A673 (cell line): ENCODE measurements around the gene KCNIP2. TPM values are rescaled to one million over a fixed set of nuclear protein-coding genes. Genes with fewer than 3 reads are reported as not detected.

Source experiments
- BruUV-seq: library from RNA; stranded (reverse); fragments of 400-500 nt; replicated peaks from 2 replicates; lab custom pipeline; 2021; lab: Mats Ljungman, UMichigan
- CTCF ChIA-PET: fragments of 300-600 bp; sonication (Branson Sonifier 250); formaldehyde crosslinking; loops from one replicate; lab custom pipeline; 2022; ENCODE audit warnings: antibody characterized with exemption; lab: Charles Lee
- POLR2A ChIA-PET: fragments of 300-600 bp; sonication (Branson Sonifier 250); formaldehyde crosslinking; loops from one replicate; lab custom pipeline; 2022; ENCODE audit warnings: antibody characterized with exemption; ENCODE audit not compliant: low non-redundant PET; lab: Charles Lee
- DNase-seq: peaks from one replicate; pipeline ENCODE4 v3.0.0-alpha.2; 2015; ENCODE audit warnings: low spot score
- H3K27ac ChIP-seq: fragments of 200-600 bp; sonication (generic); 2 replicates; pipeline ENCODE4 v1.5.1; 2016; ENCODE audit warnings: mixed run types, low read depth, mild to moderate bottlenecking, mixed read lengths, antibody characterized with exemption, low read length; ENCODE audit not compliant: poor library complexity, severe bottlenecking
- H3K27me3 ChIP-seq: fragments of 200-600 bp; sonication (generic); replicated peaks from 2 replicates; pipeline ENCODE4 v1.6.1; 2017; ENCODE audit warnings: mixed run types, low read depth, mild to moderate bottlenecking, mixed read lengths, antibody characterized with exemption, low read length; ENCODE audit not compliant: insufficient read depth, poor library complexity
- H3K36me3 ChIP-seq: fragments of 200-600 bp; sonication (generic); 2 replicates; pipeline ENCODE4 v1.6.1; 2016; ENCODE audit warnings: mixed run types, mild to moderate bottlenecking, mixed read lengths, antibody characterized with exemption, low read length; ENCODE audit not compliant: insufficient read depth, poor library complexity, severe bottlenecking
- H3K4me1 ChIP-seq: fragments of 200-600 bp; sonication (generic); 2 replicates; pipeline ENCODE4 v1.6.1; 2017; ENCODE audit warnings: mixed run types, mild to moderate bottlenecking, mixed read lengths, antibody characterized with exemption, low read length; ENCODE audit not compliant: insufficient read depth, poor library complexity, severe bottlenecking
- H3K4me3 ChIP-seq: fragments of 200-600 bp; sonication (generic); 2 replicates; pipeline ENCODE4 v1.5.1; 2016; ENCODE audit warnings: low read depth, mixed run types, mild to moderate bottlenecking, mixed read lengths, low read length; ENCODE audit not compliant: poor library complexity, severe bottlenecking
- H3K9me3 ChIP-seq: fragments of 200-600 bp; sonication (generic); 2 replicates; pipeline ENCODE4 v1.6.1; 2016; ENCODE audit warnings: mixed run types, low read depth, mild to moderate bottlenecking, mixed read lengths, antibody characterized with exemption, low read length; ENCODE audit not compliant: poor library complexity, severe bottlenecking
- CTCF ChIP-seq: fragments of 300-800, 200-600 bp; sonication (generic); conservative IDR thresholded peaks from 2 replicates; pipeline ENCODE4 v1.5.1; 2017; ENCODE audit warnings: low read depth, mild to moderate bottlenecking, antibody characterized with exemption, low read length, moderate library complexity, mixed read lengths
- EZH2 ChIP-seq: fragments of 200-600 bp; sonication (generic); IDR thresholded peaks from 2 replicates; pipeline ENCODE4 v1.6.1; 2017; ENCODE audit warnings: borderline replicate concordance, low read depth, mild to moderate bottlenecking, mixed read lengths, antibody characterized with exemption, low read length; ENCODE audit not compliant: poor library complexity, severe bottlenecking
- intact Hi-C: fragments of 100-400 bp; cut with micrococcal nuclease; formaldehyde crosslinking; loops from one replicate; pipeline ENCODE4 v1.10.0; 2022; ENCODE audit not compliant: unreplicated experiment
- total RNA-seq: library from RNA; stranded (reverse); gene quantifications from 2 replicates; pipeline ENCODE4 v1.2.3, GENCODE V29; 2021

The KCNIP2 gene
- total RNA-seq, 1 experiment from 2014 or later: 0.86 TPM

- Histone ChIP-seq H3K9me3 (no peaks in the 10 kb centered on the region), H3K36me3 (no peaks in the 10 kb centered on the region), H3K4me1 (peaks cover 9% of the 10 kb centered on the region), H3K27ac (no peak overlapping the region), H3K4me3 (peak overlapping the region; percentile 40), H3K27me3 (no peaks in the 10 kb centered on the region)
- POLR2A ChIA-PET: interaction anchor here (0.5 to 0.7 kb wide), 2 partner anchors 41 to 140 kb away, joined by 3 to 21 read pairs; no protein-coding TSS in a partner anchor
- CTCF ChIA-PET: interaction anchor here (0.6 to 3.7 kb wide), 23 partner anchors 8 to 386 kb away, joined by 3 to 71 read pairs (median 4); partner anchors contain the start of genes NPM3 and OGA
- DNase-seq: peak; percentile 90
- intact Hi-C loops: loop anchor here (1.0 kb wide), 2 partner anchors 169 to 232 kb away; no protein-coding TSS in a partner anchor
- BruUV-seq: no TSS peak
- TF ChIP-seq EZH2: no peak
- peak; percentile 99 for TF ChIP-seq CTCF
Measured at GRCh38 chr10:101840741-101841453, 2.7 kb downstream of the KCNIP2 start.

- BruUV-seq: no TSS peak
- TF ChIP-seq CTCF (no peak), EZH2 (no peak)
- ChIA-PET POLR2A (interaction anchor here (0.7 kb wide), 1 partner anchor 271 kb away, joined by 3 read pairs; no protein-coding TSS in a partner anchor), CTCF (interaction anchor here (0.6 to 3.7 kb wide), 21 partner anchors 9 to 841 kb away, joined by 3 to 71 read pairs (median 5); partner anchors contain the start of genes LZTS2 and OGA)
- peak; percentile 65 for DNase-seq
- intact Hi-C loops: loop anchor here (1.0 kb wide), 2 partner anchors 170 to 233 kb away; no protein-coding TSS in a partner anchor
- H3K27me3 ChIP-seq: no peaks in the 10 kb centered on the region
- peaks cover 9% of the 10 kb centered on the region for H3K4me1 ChIP-seq
- no peak overlapping the region for H3K27ac ChIP-seq
- no peaks in the 10 kb centered on the region for H3K9me3 ChIP-seq
- H3K36me3 ChIP-seq: no peaks in the 10 kb centered on the region
- H3K4me3 ChIP-seq: peak overlapping the region; percentile 40
Measured at GRCh38 chr10:101840102-101840684, 3.4 kb downstream of the KCNIP2 start.

GRCh38 chr10:101839416-101840063 is 4.1 kb downstream of the KCNIP2 start:
- peak; percentile 61 for DNase-seq
- POLR2A ChIA-PET: interaction anchor here (0.7 kb wide), 1 partner anchor 272 kb away, joined by 3 read pairs; no protein-coding TSS in a partner anchor

More at GRCh38 chr10:101839416-101840063, 4.1 kb downstream of the KCNIP2 start:
- CTCF ChIA-PET: interaction anchor here (0.6 to 3.7 kb wide), 5 partner anchors 50 to 840 kb away, joined by 3 to 71 read pairs (median 5); partner anchors contain the start of gene LZTS2
- H3K4me1 ChIP-seq: peaks cover 9% of the 10 kb centered on the region
- no peaks in the 10 kb centered on the region for H3K27me3 ChIP-seq
- H3K9me3 ChIP-seq: no peaks in the 10 kb centered on the region
- peak overlapping the region; percentile 40 for H3K4me3 ChIP-seq
- H3K27ac ChIP-seq: no peak overlapping the region
- no TSS peak for BruUV-seq
- H3K36me3 ChIP-seq: no peaks in the 10 kb centered on the region
- TF ChIP-seq EZH2 (no peak), CTCF (no peak)
- intact Hi-C loops: loop anchor here (1.0 kb wide), 2 partner anchors 171 to 234 kb away; no protein-coding TSS in a partner anchor
